NCI-H82 (cell line): ENCODE data around the gene LINC00305.

Source experiments
- DNase-seq: peaks from one replicate; lab custom pipeline; 2025; lab: John Stamatoyannopoulos, UW

The LINC00305 gene

DNA sequence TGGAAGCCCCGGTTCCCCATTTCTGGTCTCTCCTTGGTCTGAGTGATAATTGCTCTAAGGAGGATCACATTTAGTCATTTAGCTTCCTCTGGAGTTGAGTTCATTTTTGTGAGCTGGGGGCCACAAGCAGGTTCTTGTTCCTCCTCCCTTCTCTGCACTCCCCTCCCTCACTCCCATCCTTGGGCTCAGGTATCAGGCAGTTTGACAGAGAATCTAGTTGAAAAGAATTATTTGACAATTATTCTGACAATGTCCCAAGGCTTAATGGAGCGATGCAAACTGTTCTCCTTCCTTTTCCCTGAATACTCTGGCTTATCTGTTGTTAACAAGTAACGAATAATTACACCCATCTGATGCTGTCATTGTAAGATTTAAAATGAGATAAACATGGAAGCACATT, 117.5 kb downstream of the LINC00305 start:
- no peak for DNase-seq
